HepG2 (cell line): ENCODE measurements around the gene ARF6.

Experiments used
- CENPX ChIP-seq: sonication (generic); formaldehyde crosslinking; IDR thresholded peaks from 2 replicates; pipeline ENCODE4 v1.9.0; 2021; ENCODE audit warnings: mild to moderate bottlenecking, missing genetic modification reagents, moderate library complexity
- KDM1A ChIP-seq: IDR thresholded peaks from 2 replicates; pipeline ENCODE4 v1.6.1; 2016; ENCODE audit warnings: missing compliant biosample characterization
- MAZ ChIP-seq, 2 experiments: sonication (generic) in 1 of 2; formaldehyde crosslinking in 1 of 2; IDR thresholded peaks; 2 replicates each; pipeline versions ENCODE4 v1.5.0 to v1.6.1; 2012 to 2020; ENCODE audit warnings: low read depth in 2 of 2, mild to moderate bottlenecking in 2 of 2, borderline replicate concordance in 1 of 2, improper control_type of control experiment in 1 of 2, low read length in 1 of 2, missing genetic modification reagents in 1 of 2, moderate library complexity in 1 of 2
- RAD51 ChIP-seq: fragments of 450-650 bp; IDR thresholded peaks from 2 replicates; pipeline ENCODE4 v1.6.1; 2016; ENCODE audit warnings: borderline replicate concordance
- TCF7L2 ChIP-seq: IDR thresholded peaks from 2 replicates; pipeline ENCODE4 v1.6.1; 2011; ENCODE audit warnings: mild to moderate bottlenecking, low read depth, low read length, moderate library complexity
- ZNF180 ChIP-seq: sonication (generic); formaldehyde crosslinking; IDR thresholded peaks from 2 replicates; pipeline ENCODE4 v1.4.0; 2020; ENCODE audit warnings: low read depth, missing genetic modification reagents, borderline replicate concordance
- ZZZ3 ChIP-seq: sonication (generic); formaldehyde crosslinking; IDR thresholded peaks from 2 replicates; pipeline ENCODE4 v1.4.0; 2020; ENCODE audit warnings: missing genetic modification reagents, mild to moderate bottlenecking, borderline replicate concordance
- TF ChIP-seq, protein P1 (sequence below): sonication (generic); formaldehyde crosslinking; IDR thresholded peaks from 2 replicates; pipeline ENCODE4 v1.8.0; 2022; ENCODE audit warnings: mild to moderate bottlenecking, missing genetic modification reagents; ENCODE audit not compliant: insufficient replicate concordance
- TF ChIP-seq, protein P2 (sequence below): sonication (generic); formaldehyde crosslinking; IDR thresholded peaks from 2 replicates; pipeline ENCODE4 v1.4.0; 2020; ENCODE audit warnings: low read depth, mild to moderate bottlenecking, missing genetic modification reagents

DNA sequence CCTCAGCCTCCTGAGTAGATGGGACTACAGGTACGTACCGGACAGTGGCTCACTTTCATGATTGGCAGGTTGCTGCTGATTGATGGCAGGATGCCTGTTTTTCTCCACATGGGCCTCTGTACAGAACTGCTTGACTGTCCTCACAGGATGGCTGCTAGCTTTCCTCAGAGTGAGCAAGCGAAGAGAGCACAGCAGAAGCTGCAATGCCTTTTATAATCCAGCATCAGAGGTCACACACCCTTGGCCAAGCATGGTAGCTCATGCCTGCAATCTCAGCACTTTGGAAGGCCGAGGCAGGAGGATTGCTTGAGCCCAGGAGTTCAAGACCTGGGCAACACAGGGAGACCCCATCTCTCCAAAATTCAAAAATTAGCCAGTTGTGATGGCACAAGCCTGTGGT lies 31.0 kb downstream of the ARF6 start:
- TF ChIP-seq, protein P1, sequence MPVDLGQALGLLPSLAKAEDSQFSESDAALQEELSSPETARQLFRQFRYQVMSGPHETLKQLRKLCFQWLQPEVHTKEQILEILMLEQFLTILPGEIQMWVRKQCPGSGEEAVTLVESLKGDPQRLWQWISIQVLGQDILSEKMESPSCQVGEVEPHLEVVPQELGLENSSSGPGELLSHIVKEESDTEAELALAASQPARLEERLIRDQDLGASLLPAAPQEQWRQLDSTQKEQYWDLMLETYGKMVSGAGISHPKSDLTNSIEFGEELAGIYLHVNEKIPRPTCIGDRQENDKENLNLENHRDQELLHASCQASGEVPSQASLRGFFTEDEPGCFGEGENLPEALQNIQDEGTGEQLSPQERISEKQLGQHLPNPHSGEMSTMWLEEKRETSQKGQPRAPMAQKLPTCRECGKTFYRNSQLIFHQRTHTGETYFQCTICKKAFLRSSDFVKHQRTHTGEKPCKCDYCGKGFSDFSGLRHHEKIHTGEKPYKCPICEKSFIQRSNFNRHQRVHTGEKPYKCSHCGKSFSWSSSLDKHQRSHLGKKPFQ (CRISPR knock-in tag) = no peak
- TF ChIP-seq RAD51 (no peak), MAZ (IDR thresholded peaks at IDR 0.05; ENCODE audit: borderline replicate concordance, low read depth, low read length) (no peak), MAZ (CRISPR knock-in tag; IDR thresholded peaks at IDR 0.05; ENCODE audit: low read depth) (no peak), KDM1A (CRISPR knock-in tag) (no peak), TCF7L2 (no peak), CENPX (CRISPR knock-in tag) (no peak), ZNF180 (CRISPR knock-in tag) (no peak), ZZZ3 (no peak)
- TF ChIP-seq, protein P2, sequence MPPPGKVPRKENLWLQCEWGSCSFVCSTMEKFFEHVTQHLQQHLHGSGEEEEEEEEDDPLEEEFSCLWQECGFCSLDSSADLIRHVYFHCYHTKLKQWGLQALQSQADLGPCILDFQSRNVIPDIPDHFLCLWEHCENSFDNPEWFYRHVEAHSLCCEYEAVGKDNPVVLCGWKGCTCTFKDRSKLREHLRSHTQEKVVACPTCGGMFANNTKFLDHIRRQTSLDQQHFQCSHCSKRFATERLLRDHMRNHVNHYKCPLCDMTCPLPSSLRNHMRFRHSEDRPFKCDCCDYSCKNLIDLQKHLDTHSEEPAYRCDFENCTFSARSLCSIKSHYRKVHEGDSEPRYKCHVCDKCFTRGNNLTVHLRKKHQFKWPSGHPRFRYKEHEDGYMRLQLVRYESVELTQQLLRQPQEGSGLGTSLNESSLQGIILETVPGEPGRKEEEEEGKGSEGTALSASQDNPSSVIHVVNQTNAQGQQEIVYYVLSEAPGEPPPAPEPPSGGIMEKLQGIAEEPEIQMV (CRISPR knock-in tag) = no peak
